ENCODE data around the gene DLGAP4. TPM values are rescaled to one million over a fixed set of nuclear protein-coding genes. Genes with fewer than 3 reads are reported as not detected.

DLGAP4 gene
- total and polyA plus RNA-seq, 2 of the 8 experiments (the other 6 are each of a cell fraction or from before 2014, with no cell fraction given): 41.2 to 57.2 TPM

DNA sequence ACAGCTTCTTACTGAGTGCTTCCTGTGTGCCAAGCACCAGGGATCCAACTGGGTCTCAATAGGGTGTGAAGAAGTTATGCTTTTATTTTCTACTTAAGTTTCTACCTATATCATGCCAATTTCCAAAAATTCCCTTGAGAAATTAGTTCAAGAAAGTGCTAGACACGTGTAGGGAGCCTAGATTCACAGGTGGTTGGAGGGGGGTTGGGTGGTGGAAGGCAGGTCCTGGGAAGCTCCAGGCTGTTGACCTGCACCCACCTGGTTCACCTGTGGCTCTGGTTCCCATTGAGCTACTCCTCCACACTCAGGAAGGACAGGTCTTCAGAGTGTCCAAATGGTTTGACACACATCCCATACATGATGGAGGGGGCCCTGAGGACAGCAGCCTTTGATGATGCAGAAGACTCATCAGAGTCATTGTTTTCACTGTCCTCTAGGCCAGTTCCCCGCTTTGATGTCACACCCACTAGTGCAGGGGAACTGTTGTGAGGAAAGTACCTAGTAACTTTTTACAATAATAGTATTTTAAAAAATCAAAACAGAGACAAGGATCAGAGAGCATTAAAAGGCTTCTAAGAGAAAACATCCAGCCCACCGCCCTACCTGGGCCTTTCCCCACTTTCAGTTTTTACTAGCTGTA lies 195.3 kb downstream of the DLGAP4 start:
- H3K14ac ChIP-seq (ENCODE audit: insufficient read length): no peak overlapping the region
- H3K23me2 ChIP-seq (ENCODE audit: low read depth, low read length): no peaks in the 10 kb centered on the region
- H4K91ac ChIP-seq (replicated peaks; ENCODE audit: insufficient read length, low read length): no peak overlapping the region
- no peak overlapping the region for H2BK15ac ChIP-seq (ENCODE audit: low read length)
- no peak overlapping the region for H3K4me3 ChIP-seq (ENCODE audit: extremely low read depth in 1 of 4, insufficient read depth in 2 of 4, low read depth in 3 of 4, low read length in 4 of 4)
- H4K8ac ChIP-seq (ENCODE audit: extremely low read depth, insufficient read depth, low read length): no peak overlapping the region
- H3K4me2 ChIP-seq (ENCODE audit: insufficient read depth in 1 of 2, low read depth in 2 of 2, low read length in 2 of 2): no peak overlapping the region
- H4K5ac ChIP-seq (ENCODE audit: insufficient read length, low read depth, low read length): no peak overlapping the region
- no peaks in the 10 kb centered on the region for H3K9me3 ChIP-seq (ENCODE audit: insufficient read depth in 2 of 2, low read depth in 1 of 2, low read length in 1 of 2)
- H3K23ac ChIP-seq (ENCODE audit: insufficient read length): no peak overlapping the region
- no peak overlapping the region for H2BK12ac ChIP-seq (ENCODE audit: low read depth, low read length)
- no peak overlapping the region for H3K56ac ChIP-seq (replicated peaks; ENCODE audit: insufficient read length, low read depth, low read length)
- no peak overlapping the region for H2BK5ac ChIP-seq (ENCODE audit: low read depth, low read length)
- CTCF ChIA-PET (ENCODE audit: partially characterized antibody): interaction anchor here (1.1 to 4.0 kb wide), 7 partner anchors 10 to 162 kb away, joined by 3 to 19 read pairs (median 3); no protein-coding TSS in a partner anchor
- no peak overlapping the region for H3K27ac ChIP-seq (ENCODE audit: low read depth, low read length)
- no peaks in the 10 kb centered on the region for H3K4me1 ChIP-seq (replicated peaks in 1 of 4; ENCODE audit: control insufficient read depth in 3 of 4, insufficient read depth in 4 of 4, low read length in 3 of 4)
- no peak overlapping the region for H2BK120ac ChIP-seq (replicated peaks; ENCODE audit: low read depth, low read length)
- no peak overlapping the region for H2AFZ ChIP-seq (ENCODE audit: low read length)
- no peak overlapping the region for H3K9ac ChIP-seq (replicated peaks in 1 of 4; ENCODE audit: extremely low read depth in 1 of 4, low read depth in 3 of 4, low read length in 3 of 4)
- peaks cover 5 to 10% of the 10 kb centered on the region in 2 experiments for H4K20me1 ChIP-seq (replicated peaks in 1 of 2; ENCODE audit: control insufficient read depth in 1 of 2, insufficient read depth in 2 of 2, low read length in 2 of 2)
- FAIRE-seq: no peak
- no peak overlapping the region for H2AK5ac ChIP-seq (ENCODE audit: low read depth, low read length)
- no peak overlapping the region for H2BK20ac ChIP-seq (ENCODE audit: low read length)
- H3K79me1 ChIP-seq (ENCODE audit: low read depth, low read length): no peaks in the 10 kb centered on the region
- WGBS, 2 experiments (ENCODE audit: extremely low coverage in 1 of 2, insufficient coverage in 1 of 2, insufficient read length in 1 of 2, insufficient replicate concordance in 2 of 2, low coverage in 1 of 2, low lambda C conversion rate in 2 of 2, missing lambda C conversion rate in 1 of 2): 88% methylated on average over 3 of the region's 3 CpGs; no CpG with 5 or more reads in 1 of the 2 experiments
- H3K27me3 ChIP-seq (replicated peaks in 1 of 4; ENCODE audit: control insufficient read depth in 3 of 4, extremely low read depth in 1 of 4, insufficient read depth in 3 of 4, low read length in 3 of 4): no peaks in the 10 kb centered on the region; a peak in 1 of 7 replicates
- POLR2A ChIA-PET (ENCODE audit: partially characterized antibody): interaction anchor here (1.3 to 1.9 kb wide), 2 partner anchors 13 to 177 kb away, joined by 3 to 5 read pairs; no protein-coding TSS in a partner anchor
- no peak overlapping the region for H3K18ac ChIP-seq (ENCODE audit: extremely low read depth, low read length)
- no peak for DNase-seq (ENCODE audit: low read depth in 1 of 2, low spot score in 2 of 2)
- H3K79me2 ChIP-seq (ENCODE audit: control insufficient read depth in 1 of 2, insufficient read depth in 2 of 2, low read length in 2 of 2): no peaks in the 10 kb centered on the region
- no peak overlapping the region for H3K4ac ChIP-seq (replicated peaks; ENCODE audit: insufficient read length, low read depth, low read length)
- peaks cover 16 to 44% (median 27%) of the 10 kb centered on the region in 4 experiments; a peak in 7 of 8 replicates for H3K36me3 ChIP-seq (ENCODE audit: control insufficient read depth in 2 of 4, insufficient read depth in 4 of 4, low read length in 3 of 4)
- no peak for TF ChIP-seq NANOG (IDR thresholded peaks at IDR 0.05; ENCODE audit: insufficient read depth, low read depth, low read length, poor library complexity, severe bottlenecking)
- TF ChIP-seq TEAD4 (IDR thresholded peaks at IDR 0.05; ENCODE audit: low read depth, low read length): no peak
- TF ChIP-seq, protein P1, sequence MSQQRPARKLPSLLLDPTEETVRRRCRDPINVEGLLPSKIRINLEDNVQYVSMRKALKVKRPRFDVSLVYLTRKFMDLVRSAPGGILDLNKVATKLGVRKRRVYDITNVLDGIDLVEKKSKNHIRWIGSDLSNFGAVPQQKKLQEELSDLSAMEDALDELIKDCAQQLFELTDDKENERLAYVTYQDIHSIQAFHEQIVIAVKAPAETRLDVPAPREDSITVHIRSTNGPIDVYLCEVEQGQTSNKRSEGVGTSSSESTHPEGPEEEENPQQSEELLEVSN (IDR thresholded peaks at IDR 0.05): no peak
- no peak for TF ChIP-seq CHD1 (IDR thresholded peaks at IDR 0.05; ENCODE audit: low read depth, low read length)
- TF ChIP-seq SRF (IDR thresholded peaks at IDR 0.05; ENCODE audit: low read depth, low read length): no peak
- TF ChIP-seq, protein P2, sequence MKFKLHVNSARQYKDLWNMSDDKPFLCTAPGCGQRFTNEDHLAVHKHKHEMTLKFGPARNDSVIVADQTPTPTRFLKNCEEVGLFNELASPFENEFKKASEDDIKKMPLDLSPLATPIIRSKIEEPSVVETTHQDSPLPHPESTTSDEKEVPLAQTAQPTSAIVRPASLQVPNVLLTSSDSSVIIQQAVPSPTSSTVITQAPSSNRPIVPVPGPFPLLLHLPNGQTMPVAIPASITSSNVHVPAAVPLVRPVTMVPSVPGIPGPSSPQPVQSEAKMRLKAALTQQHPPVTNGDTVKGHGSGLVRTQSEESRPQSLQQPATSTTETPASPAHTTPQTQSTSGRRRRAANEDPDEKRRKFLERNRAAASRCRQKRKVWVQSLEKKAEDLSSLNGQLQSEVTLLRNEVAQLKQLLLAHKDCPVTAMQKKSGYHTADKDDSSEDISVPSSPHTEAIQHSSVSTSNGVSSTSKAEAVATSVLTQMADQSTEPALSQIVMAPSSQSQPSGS (IDR thresholded peaks at IDR 0.05; ENCODE audit: low read length): no peak
- no peak for TF ChIP-seq RAD21 (IDR thresholded peaks at IDR 0.05 in 1 of 2, conservative IDR thresholded peaks at IDR 0.05 in 1 of 2; ENCODE audit: low read depth in 2 of 2, low read length in 2 of 2)
- no peak for TF ChIP-seq SIRT6 (IDR thresholded peaks at IDR 0.05; ENCODE audit: low read length)
- no peak for TF ChIP-seq JUND (IDR thresholded peaks at IDR 0.05; ENCODE audit: low read length)
- TF ChIP-seq SP4 (IDR thresholded peaks at IDR 0.05; ENCODE audit: low read length): no peak
- TF ChIP-seq FOSL1 (IDR thresholded peaks at IDR 0.05; ENCODE audit: insufficient read depth, low read depth, low read length): no peak

All from H1 (cell line).